Activated naive CD8-positive, alpha-beta T cell treated with anti-CD3 and anti-CD28 coated beads, Interleukin-2, amount 50 U/mL, for 24 hours (primary cell): ENCODE results near the gene ANO2.

Experiments used
- ATAC-seq: fragments of 150-1000 bp; cut with Tn5 transposase; one replicate; pipeline ENCODE4 v1.10.0; 2021
- DNase-seq: peaks from one replicate; pipeline ENCODE4 v3.0.0; 2021
- H3K27ac Mint-ChIP-seq: one replicate; pipeline ENCODE4 v1.8.0; 2021; ENCODE audit warnings: mild to moderate bottlenecking, mixed read lengths
- H3K27me3 Mint-ChIP-seq: one replicate; pipeline ENCODE4 v1.8.0; 2021; ENCODE audit warnings: mixed read lengths
- H3K36me3 Mint-ChIP-seq: one replicate; pipeline ENCODE4 v1.8.0; 2021; ENCODE audit warnings: low read depth, mixed read lengths
- H3K4me1 Mint-ChIP-seq: one replicate; pipeline ENCODE4 v1.8.0; 2021; ENCODE audit warnings: mixed read lengths
- H3K4me3 Mint-ChIP-seq: one replicate; pipeline ENCODE4 v1.8.0; 2021; ENCODE audit warnings: mild to moderate bottlenecking, moderate library complexity, mixed read lengths
- H3K9me3 Mint-ChIP-seq: one replicate; pipeline ENCODE4 v1.8.0; 2021; ENCODE audit warnings: mixed read lengths

The ANO2 gene

GRCh38 chr12:5945071-5946008 lies at the start of gene ANO2:
TSS of gene ANO2 (minus strand) at chr12:5945259. CDS start at chr12:5945217, 42 bp downstream.
- no peak for ATAC-seq
- Mint-ChIP-seq H3K27ac (no peak within 1 kb of the TSS), H3K4me1 (peaks cover 2% of the 10 kb centered on the region), H3K27me3 (peaks cover 58% of the 10 kb centered on the region), H3K4me3 (no peak within 1 kb of the TSS), H3K36me3 (no peaks in the 10 kb centered on the region), H3K9me3 (no peaks in the 10 kb centered on the region)
- DNase-seq = no peak

- no peak overlapping the region for H3K4me3 Mint-ChIP-seq
- ATAC-seq (no peak), DNase-seq (no peak)
- H3K4me1 Mint-ChIP-seq = no peaks in the 10 kb centered on the region
- no peaks in the 10 kb centered on the region for H3K36me3 Mint-ChIP-seq
- no peaks in the 10 kb centered on the region for H3K9me3 Mint-ChIP-seq
- H3K27me3 Mint-ChIP-seq = peaks cover 1% of the 10 kb centered on the region
- H3K27ac Mint-ChIP-seq = no peak overlapping the region
Measured at GRCh38 chr12:5989621-5990020, 44.6 kb upstream of the ANO2 start.

- peak; percentile 79 for DNase-seq
Measured at GRCh38 chr12:5988659-5989116, 43.6 kb upstream of the ANO2 start.

GRCh38 chr12:5988088-5988487 lies 43.0 kb upstream of the ANO2 start:
- no peak overlapping the region for H3K27ac Mint-ChIP-seq
- ATAC-seq = no peak
- H3K9me3 Mint-ChIP-seq = no peaks in the 10 kb centered on the region
- no peak for DNase-seq
- H3K4me1 Mint-ChIP-seq = no peaks in the 10 kb centered on the region
- H3K27me3 Mint-ChIP-seq = no peaks in the 10 kb centered on the region
- no peaks in the 10 kb centered on the region for H3K36me3 Mint-ChIP-seq
- no peak overlapping the region for H3K4me3 Mint-ChIP-seq

More at GRCh38 chr12:5988659-5989116, 43.6 kb upstream of the ANO2 start:
- no peaks in the 10 kb centered on the region for H3K36me3 Mint-ChIP-seq
- no peak overlapping the region for H3K27ac Mint-ChIP-seq
- no peaks in the 10 kb centered on the region for H3K4me1 Mint-ChIP-seq
- H3K27me3 Mint-ChIP-seq = no peaks in the 10 kb centered on the region
- H3K4me3 Mint-ChIP-seq = no peak overlapping the region
- no peaks in the 10 kb centered on the region for H3K9me3 Mint-ChIP-seq
- ATAC-seq = peak; percentile 78

- no peak overlapping the region for H3K27ac Mint-ChIP-seq
- no peaks in the 10 kb centered on the region for H3K4me1 Mint-ChIP-seq
- ATAC-seq = no peak
- no peaks in the 10 kb centered on the region for H3K9me3 Mint-ChIP-seq
- DNase-seq = no peak
- no peaks in the 10 kb centered on the region for H3K36me3 Mint-ChIP-seq
- no peaks in the 10 kb centered on the region for H3K27me3 Mint-ChIP-seq
- no peak overlapping the region for H3K4me3 Mint-ChIP-seq
Measured at GRCh38 chr12:5987573-5987972, 42.5 kb upstream of the ANO2 start.

GRCh38 chr12:5985471-5985870 lies 40.4 kb upstream of the ANO2 start:
- Mint-ChIP-seq H3K9me3 (no peaks in the 10 kb centered on the region), H3K4me3 (no peak overlapping the region), H3K36me3 (no peaks in the 10 kb centered on the region), H3K27me3 (peaks cover 2% of the 10 kb centered on the region), H3K4me1 (no peaks in the 10 kb centered on the region), H3K27ac (no peak overlapping the region)
- DNase-seq (no peak), ATAC-seq (no peak)

- Mint-ChIP-seq H3K36me3 (no peaks in the 10 kb centered on the region), H3K9me3 (no peaks in the 10 kb centered on the region), H3K27ac (no peak overlapping the region), H3K4me3 (no peak overlapping the region), H3K4me1 (no peaks in the 10 kb centered on the region), H3K27me3 (peaks cover 2% of the 10 kb centered on the region)
- DNase-seq (no peak), ATAC-seq (no peak)
Measured at GRCh38 chr12:5984873-5985272, 39.8 kb upstream of the ANO2 start.

GRCh38 chr12:5982106-5982505 lies 37.0 kb upstream of the ANO2 start:
- Mint-ChIP-seq H3K36me3 (no peaks in the 10 kb centered on the region), H3K27ac (no peak overlapping the region), H3K4me3 (no peak overlapping the region), H3K9me3 (no peaks in the 10 kb centered on the region), H3K4me1 (no peaks in the 10 kb centered on the region), H3K27me3 (peaks cover 2% of the 10 kb centered on the region)
- ATAC-seq (no peak), DNase-seq (no peak)

GRCh38 chr12:5977556-5977955 lies 32.5 kb upstream of the ANO2 start:
- Mint-ChIP-seq H3K9me3 (no peaks in the 10 kb centered on the region), H3K36me3 (no peaks in the 10 kb centered on the region), H3K27ac (no peak overlapping the region), H3K4me3 (no peak overlapping the region), H3K4me1 (no peaks in the 10 kb centered on the region), H3K27me3 (peaks cover 5% of the 10 kb centered on the region)
- DNase-seq = no peak
- ATAC-seq = no peak

- Mint-ChIP-seq H3K27me3 (peaks cover 3% of the 10 kb centered on the region), H3K9me3 (no peaks in the 10 kb centered on the region), H3K4me3 (no peak overlapping the region), H3K27ac (no peak overlapping the region), H3K36me3 (no peaks in the 10 kb centered on the region), H3K4me1 (no peaks in the 10 kb centered on the region)
- DNase-seq (no peak), ATAC-seq (no peak)
Measured at GRCh38 chr12:5976711-5977110, 31.7 kb upstream of the ANO2 start.

- Mint-ChIP-seq H3K27me3 (peaks cover 3% of the 10 kb centered on the region), H3K36me3 (no peaks in the 10 kb centered on the region), H3K27ac (no peak overlapping the region), H3K4me1 (no peaks in the 10 kb centered on the region), H3K9me3 (no peaks in the 10 kb centered on the region), H3K4me3 (no peak overlapping the region)
- DNase-seq (no peak), ATAC-seq (no peak)
Measured at GRCh38 chr12:5976196-5976595, 31.1 kb upstream of the ANO2 start.

- H3K27me3 Mint-ChIP-seq = peaks cover 7% of the 10 kb centered on the region
- H3K4me1 Mint-ChIP-seq = no peaks in the 10 kb centered on the region
- no peaks in the 10 kb centered on the region for H3K36me3 Mint-ChIP-seq
- no peak overlapping the region for H3K27ac Mint-ChIP-seq
- DNase-seq (no peak), ATAC-seq (no peak)
- no peak overlapping the region for H3K4me3 Mint-ChIP-seq
- H3K9me3 Mint-ChIP-seq = no peaks in the 10 kb centered on the region
Measured at GRCh38 chr12:5973461-5974115, 28.5 kb upstream of the ANO2 start.

GRCh38 chr12:5972387-5972786 lies 27.3 kb upstream of the ANO2 start:
- no peak overlapping the region for H3K27ac Mint-ChIP-seq
- H3K9me3 Mint-ChIP-seq = no peaks in the 10 kb centered on the region
- no peak overlapping the region for H3K4me3 Mint-ChIP-seq
- H3K4me1 Mint-ChIP-seq = no peaks in the 10 kb centered on the region
- H3K36me3 Mint-ChIP-seq = no peaks in the 10 kb centered on the region
- ATAC-seq (no peak), DNase-seq (no peak)
- H3K27me3 Mint-ChIP-seq = peaks cover 7% of the 10 kb centered on the region

GRCh38 chr12:5971194-5971850 lies 26.3 kb upstream of the ANO2 start:
- ATAC-seq (no peak), DNase-seq (no peak)
- H3K9me3 Mint-ChIP-seq = no peaks in the 10 kb centered on the region
- no peaks in the 10 kb centered on the region for H3K36me3 Mint-ChIP-seq
- H3K4me1 Mint-ChIP-seq = no peaks in the 10 kb centered on the region
- no peak overlapping the region for H3K27ac Mint-ChIP-seq
- no peak overlapping the region for H3K4me3 Mint-ChIP-seq
- H3K27me3 Mint-ChIP-seq = peaks cover 7% of the 10 kb centered on the region
